Measurements from ENCODE around the gene WDCP. TPM values are rescaled to one million over a fixed set of nuclear protein-coding genes. Genes with fewer than 3 reads are reported as not detected.

WDCP gene
- total RNA-seq, 1 experiment from 2014 or later: 19.9 TPM

DNA sequence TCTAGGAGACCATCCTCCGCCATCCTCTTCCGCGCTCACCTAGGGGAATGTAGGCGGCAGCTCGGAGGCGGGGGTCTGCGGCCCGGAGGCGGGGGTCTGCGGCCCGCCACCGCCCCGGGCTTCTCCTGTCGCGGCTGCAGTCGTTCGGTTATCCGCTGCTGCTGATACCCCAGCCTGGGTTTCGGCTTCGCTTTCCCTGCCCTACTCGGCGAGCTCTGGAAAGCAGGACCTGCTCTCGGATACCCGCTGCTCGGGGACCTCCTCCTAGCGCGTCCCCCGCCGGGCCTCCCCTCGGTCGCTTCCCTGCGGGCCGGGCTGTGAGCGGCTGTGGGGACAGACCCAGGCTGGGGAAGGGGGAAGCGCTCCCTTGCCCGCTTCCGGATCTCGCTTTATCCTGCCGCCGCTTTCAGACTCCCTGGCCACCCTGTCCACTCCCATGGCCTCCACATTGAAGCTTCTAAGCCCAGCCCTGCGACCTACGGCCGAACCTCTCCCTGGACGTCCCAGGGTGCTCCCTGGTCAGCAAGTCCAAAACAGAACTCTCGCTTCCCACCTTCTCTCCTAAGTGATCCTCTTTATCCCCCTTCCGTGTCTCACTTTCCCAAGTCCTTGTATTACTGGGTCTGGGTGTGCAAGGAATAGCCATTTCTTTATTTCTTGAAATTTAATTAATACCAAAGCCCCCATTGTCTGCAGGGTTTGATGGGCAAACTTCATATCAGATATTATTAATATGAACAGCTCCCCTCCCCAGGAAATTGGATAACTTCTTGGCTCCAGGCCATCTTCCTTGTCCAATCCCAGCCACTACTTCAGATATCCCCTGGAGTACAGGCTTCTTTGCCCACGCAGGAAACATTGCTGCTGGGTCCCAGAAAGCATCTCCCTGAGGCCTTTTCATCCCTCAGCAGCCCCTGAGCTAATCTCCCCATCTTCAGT lies 3.1 kb upstream of the WDCP start (continued):
- TF ChIP-seq, protein P1, sequence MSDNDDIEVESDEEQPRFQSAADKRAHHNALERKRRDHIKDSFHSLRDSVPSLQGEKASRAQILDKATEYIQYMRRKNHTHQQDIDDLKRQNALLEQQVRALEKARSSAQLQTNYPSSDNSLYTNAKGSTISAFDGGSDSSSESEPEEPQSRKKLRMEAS (IDR thresholded peaks at IDR 0.05): no peak

DNA sequence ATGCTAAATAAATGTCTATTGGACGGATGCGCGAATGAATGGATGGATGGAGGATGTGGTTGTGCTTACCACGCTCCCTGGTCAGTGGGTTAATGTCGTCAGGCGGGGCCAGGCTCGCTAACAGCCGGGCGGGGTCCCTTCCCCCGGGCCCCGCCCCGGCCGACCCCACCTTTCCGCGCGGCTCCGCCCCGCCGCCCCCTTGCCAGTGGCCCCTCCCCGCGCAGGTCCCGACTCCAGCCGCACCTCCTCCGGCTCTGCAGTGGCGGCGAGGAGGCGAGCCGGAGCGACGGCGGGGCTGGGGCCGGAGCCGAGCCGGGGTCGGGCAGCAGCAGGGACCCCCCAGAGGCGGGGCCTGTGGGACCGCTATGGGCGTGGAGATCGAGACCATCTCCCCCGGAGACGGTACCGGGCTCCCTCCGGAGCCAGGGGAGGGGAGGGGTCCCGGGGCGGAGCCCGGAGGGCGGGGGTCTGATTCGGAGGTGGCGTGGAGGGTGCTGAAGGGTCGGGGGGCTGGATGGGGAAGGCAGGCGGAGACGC lies 2.4 kb upstream of the WDCP start, which contains the start of gene FKBP1B:
TSS of gene FKBP1B (plus strand) at position 257 of the 537 bp plus-strand sequence. CDS start at position 366, 109 bp downstream.
- ChIA-PET RAD21 (ENCODE audit: low non-redundant PET in 1 of 2, low total read pairs in 2 of 2, uncharacterized antibody in 2 of 2, unreplicated experiment in 2 of 2) (no interaction called here), POLR2A (interaction anchor here (0.6 to 2.4 kb wide), 5 partner anchors 9 to 852 kb away, joined by 3 to 16 read pairs (median 5); partner anchors contain the start of genes SF3B6 and TP53I3), CTCF (interaction anchor here (1.0 kb wide), 1 partner anchor 115 kb away, joined by 3 read pairs; no protein-coding TSS in a partner anchor)
- ATAC-seq: peak; percentile 69
- intact Hi-C loops (cut with micrococcal nuclease): loop anchor here (2.0 kb wide), 2 partner anchors 27 to 73 kb away; partner anchors contain the start of genes FAM228B, PFN4 and SF3B6
- no peaks in the 10 kb centered on the region for H3K27me3 ChIP-seq (ENCODE audit: insufficient read depth, low read length)
- BruUV-seq (replicated peaks): no TSS peak
- H3K79me2 ChIP-seq (ENCODE audit: insufficient read depth, low read length): peaks cover 18% of the 10 kb centered on the region; the same call in 1 of the 2 replicates
- TF ChIP-seq YY1 (IDR thresholded peaks at IDR 0.05; ENCODE audit: extremely low read depth, insufficient replicate concordance, low read depth, low read length): peak; percentile 56
- TF ChIP-seq POLR2AphosphoS5 (IDR thresholded peaks at IDR 0.05; ENCODE audit: low read depth, low read length): peak; percentile 78
- TF ChIP-seq, protein P2, sequence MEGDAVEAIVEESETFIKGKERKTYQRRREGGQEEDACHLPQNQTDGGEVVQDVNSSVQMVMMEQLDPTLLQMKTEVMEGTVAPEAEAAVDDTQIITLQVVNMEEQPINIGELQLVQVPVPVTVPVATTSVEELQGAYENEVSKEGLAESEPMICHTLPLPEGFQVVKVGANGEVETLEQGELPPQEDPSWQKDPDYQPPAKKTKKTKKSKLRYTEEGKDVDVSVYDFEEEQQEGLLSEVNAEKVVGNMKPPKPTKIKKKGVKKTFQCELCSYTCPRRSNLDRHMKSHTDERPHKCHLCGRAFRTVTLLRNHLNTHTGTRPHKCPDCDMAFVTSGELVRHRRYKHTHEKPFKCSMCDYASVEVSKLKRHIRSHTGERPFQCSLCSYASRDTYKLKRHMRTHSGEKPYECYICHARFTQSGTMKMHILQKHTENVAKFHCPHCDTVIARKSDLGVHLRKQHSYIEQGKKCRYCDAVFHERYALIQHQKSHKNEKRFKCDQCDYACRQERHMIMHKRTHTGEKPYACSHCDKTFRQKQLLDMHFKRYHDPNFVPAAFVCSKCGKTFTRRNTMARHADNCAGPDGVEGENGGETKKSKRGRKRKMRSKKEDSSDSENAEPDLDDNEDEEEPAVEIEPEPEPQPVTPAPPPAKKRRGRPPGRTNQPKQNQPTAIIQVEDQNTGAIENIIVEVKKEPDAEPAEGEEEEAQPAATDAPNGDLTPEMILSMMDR (IDR thresholded peaks at IDR 0.05 in 2 of 3, conservative IDR thresholded peaks at IDR 0.05 in 1 of 3; ENCODE audit: borderline replicate concordance in 1 of 3, insufficient read depth in 1 of 3, low read depth in 2 of 3, low read length in 2 of 3): no peak
- TF ChIP-seq, protein P3, sequence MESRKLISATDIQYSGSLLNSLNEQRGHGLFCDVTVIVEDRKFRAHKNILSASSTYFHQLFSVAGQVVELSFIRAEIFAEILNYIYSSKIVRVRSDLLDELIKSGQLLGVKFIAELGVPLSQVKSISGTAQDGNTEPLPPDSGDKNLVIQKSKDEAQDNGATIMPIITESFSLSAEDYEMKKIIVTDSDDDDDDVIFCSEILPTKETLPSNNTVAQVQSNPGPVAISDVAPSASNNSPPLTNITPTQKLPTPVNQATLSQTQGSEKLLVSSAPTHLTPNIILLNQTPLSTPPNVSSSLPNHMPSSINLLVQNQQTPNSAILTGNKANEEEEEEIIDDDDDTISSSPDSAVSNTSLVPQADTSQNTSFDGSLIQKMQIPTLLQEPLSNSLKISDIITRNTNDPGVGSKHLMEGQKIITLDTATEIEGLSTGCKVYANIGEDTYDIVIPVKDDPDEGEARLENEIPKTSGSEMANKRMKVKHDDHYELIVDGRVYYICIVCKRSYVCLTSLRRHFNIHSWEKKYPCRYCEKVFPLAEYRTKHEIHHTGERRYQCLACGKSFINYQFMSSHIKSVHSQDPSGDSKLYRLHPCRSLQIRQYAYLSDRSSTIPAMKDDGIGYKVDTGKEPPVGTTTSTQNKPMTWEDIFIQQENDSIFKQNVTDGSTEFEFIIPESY (IDR thresholded peaks at IDR 0.05; ENCODE audit: extremely low read depth, insufficient replicate concordance, low read length): no peak
- peak within 1 kb of the TSS; percentile 44 for H3K9ac ChIP-seq (ENCODE audit: low read length)
- H3K4me3 ChIP-seq (replicated peaks in 1 of 2; ENCODE audit: low read depth in 1 of 2, low read length in 2 of 2): peak within 1 kb of the TSS; percentile 64 to 69
- peak within 1 kb of the TSS; percentile 90 for H3K4me2 ChIP-seq (ENCODE audit: low read length)
- H3K4me1 ChIP-seq (ENCODE audit: control insufficient read depth in 1 of 2, insufficient read depth in 2 of 2, low read length in 2 of 2): peaks cover 13 to 30% of the 10 kb centered on the region in 2 experiments
- H2AFZ ChIP-seq (ENCODE audit: low read depth, low read length, poor library complexity, severe bottlenecking): peak within 1 kb of the TSS; percentile 83
- peak; percentile 41 for DNase-seq (ENCODE audit: low read depth, low spot score)
- H3K27ac ChIP-seq (ENCODE audit: low read depth, low read length): no peak within 1 kb of the TSS
- H3K9me3 ChIP-seq (ENCODE audit: control insufficient read depth in 1 of 2, insufficient read depth in 1 of 2, low read depth in 1 of 2, low read length in 2 of 2): no peaks in the 10 kb centered on the region
- no peaks in the 10 kb centered on the region for H4K20me1 ChIP-seq (ENCODE audit: insufficient read depth)
- H3K9me2 ChIP-seq (ENCODE audit: insufficient read depth): no peaks in the 10 kb centered on the region
- H3K36me3 ChIP-seq (ENCODE audit: control insufficient read depth in 1 of 2, insufficient read depth in 2 of 2, low read length in 2 of 2): no peaks in the 10 kb centered on the region

Measured in HCT116 (cell line).